ENCODE measurements around the gene REEP1.

REEP1 gene, protein sequence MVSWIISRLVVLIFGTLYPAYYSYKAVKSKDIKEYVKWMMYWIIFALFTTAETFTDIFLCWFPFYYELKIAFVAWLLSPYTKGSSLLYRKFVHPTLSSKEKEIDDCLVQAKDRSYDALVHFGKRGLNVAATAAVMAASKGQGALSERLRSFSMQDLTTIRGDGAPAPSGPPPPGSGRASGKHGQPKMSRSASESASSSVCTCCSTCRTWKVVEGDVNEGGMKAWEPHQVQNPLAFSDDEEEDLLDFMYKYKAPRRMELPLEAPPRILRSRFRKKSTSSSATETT

DNA sequence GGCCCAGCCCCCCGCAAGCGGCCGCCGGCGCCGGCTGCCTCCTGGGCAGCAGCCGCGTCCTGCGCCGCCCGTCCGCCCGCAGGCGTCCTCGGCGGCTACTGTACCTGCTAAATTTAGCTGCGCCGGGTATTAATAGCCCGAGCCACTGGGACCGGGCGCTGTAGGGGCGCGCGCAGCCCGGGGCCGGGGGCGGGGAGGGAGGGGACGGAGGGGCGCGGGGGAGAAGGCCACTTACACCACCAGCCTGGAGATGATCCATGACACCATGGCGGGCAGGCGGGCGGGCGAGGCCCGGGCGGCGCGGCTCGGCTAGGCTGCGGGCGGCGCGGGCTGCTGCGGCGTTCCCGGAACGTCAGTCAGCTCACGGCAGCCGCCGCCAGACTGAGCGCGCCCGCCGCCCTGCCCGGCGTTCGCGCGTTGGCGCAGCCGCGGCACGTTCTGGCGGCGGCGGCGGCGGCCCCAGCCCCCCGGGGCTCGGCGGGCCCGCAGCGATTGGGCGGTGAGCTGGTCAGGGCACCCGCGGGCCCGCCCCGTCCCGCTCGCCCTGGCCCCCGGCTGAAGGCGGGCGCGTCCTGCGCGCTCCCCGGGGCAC, at the start of gene REEP1:
TSS of gene REEP1 (minus strand) at position 383 of the 592 bp plus-strand sequence. CDS start at position 267, 116 bp downstream.
- DNase-seq (ENCODE audit: low read depth in 2 of 2) = no peak

DNA sequence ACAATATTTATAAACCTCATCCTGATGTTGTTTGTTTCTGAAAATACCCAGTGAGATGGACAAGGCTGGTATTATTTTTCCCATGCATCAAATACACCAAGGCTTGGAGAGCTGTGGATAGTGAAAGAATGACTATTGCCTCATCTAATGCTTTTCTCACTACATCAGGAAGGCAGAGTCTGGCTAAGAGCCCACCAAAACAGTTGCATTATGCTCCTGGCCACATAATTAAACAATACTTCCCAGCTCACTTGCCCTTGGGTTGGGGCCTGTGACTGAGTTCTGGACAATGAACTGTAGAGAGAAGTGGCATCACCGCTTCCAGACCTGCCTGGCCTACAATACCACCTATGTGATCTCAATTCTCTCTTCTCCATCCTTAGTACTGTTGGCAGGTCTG, 46.4 kb upstream of the REEP1 start:
- DNase-seq (ENCODE audit: low read depth in 2 of 2) = no peak

DNA sequence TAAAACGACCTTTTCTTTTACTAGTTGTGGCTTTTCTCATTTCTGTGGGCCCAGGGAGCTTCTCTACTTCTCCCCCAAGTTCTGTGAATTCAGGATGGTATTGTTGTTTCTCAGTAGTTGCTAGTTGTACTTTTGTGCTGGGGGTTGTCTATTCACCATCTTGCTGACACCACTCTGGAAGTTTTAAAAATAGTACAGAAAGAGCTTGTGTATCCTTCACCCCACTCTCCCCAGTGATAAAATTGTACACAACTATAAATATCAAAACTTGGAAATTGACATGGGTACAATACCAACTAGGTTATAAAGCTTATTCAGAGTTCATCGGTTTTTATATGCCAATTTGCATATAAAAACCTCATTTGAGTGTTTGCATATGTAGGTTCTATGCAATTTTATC, 45.3 kb upstream of the REEP1 start:
- DNase-seq (ENCODE audit: low read depth in 2 of 2) = no peak

DNA sequence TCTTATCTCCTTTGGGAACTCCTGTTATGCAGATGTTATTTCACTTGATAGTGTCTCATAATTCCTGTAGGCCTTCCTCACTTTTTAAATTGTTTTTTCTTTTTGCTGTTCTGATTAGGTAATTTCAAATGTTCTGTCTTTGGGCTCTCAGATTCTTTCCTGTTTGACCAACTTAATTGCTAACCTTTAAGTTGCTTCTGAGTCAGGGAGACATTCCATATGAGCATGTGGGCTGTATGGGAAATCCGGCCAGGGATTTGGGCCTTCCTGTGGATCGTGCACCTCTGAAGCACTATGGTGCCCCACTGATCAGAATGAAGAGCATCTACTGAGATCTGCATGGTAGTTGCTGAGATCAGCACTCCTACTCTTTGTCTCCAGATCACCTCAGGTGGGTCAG, 44.7 kb upstream of the REEP1 start:
- no peak for DNase-seq (ENCODE audit: low read depth in 2 of 2)

DNA sequence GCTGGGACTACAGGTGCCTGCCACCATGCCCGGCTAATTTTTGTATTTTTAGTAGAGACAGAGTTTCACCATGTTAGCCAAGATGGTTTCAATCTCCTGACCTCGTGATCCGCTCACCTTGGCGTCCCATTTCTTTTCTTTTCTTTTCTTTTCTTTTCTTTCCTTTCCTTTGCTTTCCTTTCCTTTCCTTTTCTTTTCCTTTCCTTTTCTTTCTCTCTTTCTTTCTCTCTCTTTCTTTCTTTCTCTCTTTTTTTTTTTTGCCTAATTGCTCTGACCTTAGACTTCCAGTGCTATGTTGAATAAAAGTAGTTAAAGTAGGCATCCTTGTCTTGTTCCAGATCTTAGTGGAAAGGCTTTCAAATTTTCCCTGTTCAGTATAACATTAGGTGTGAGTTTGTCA, 41.0 kb upstream of the REEP1 start:
- DNase-seq (ENCODE audit: low read depth in 2 of 2) = no peak

DNA sequence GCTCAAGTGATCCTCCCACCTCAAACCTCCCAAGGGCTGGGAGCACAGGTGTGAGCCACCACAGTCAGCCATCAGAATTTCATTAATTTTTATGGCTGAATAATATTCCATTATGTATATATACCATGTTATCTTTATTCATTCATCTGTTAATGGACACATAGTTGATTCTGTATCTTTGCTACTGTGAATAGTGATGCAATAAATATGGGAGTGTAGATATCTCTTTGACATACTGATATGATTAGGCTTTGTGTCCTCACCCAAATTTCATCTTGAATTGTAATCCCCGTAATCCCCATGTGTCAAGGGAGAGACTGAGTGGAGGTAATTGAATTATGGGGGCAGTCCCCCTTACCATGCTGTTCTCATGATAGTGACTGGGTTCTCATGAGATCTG, 38.2 kb upstream of the REEP1 start:
- no peak for DNase-seq (ENCODE audit: low read depth in 2 of 2)

DNA sequence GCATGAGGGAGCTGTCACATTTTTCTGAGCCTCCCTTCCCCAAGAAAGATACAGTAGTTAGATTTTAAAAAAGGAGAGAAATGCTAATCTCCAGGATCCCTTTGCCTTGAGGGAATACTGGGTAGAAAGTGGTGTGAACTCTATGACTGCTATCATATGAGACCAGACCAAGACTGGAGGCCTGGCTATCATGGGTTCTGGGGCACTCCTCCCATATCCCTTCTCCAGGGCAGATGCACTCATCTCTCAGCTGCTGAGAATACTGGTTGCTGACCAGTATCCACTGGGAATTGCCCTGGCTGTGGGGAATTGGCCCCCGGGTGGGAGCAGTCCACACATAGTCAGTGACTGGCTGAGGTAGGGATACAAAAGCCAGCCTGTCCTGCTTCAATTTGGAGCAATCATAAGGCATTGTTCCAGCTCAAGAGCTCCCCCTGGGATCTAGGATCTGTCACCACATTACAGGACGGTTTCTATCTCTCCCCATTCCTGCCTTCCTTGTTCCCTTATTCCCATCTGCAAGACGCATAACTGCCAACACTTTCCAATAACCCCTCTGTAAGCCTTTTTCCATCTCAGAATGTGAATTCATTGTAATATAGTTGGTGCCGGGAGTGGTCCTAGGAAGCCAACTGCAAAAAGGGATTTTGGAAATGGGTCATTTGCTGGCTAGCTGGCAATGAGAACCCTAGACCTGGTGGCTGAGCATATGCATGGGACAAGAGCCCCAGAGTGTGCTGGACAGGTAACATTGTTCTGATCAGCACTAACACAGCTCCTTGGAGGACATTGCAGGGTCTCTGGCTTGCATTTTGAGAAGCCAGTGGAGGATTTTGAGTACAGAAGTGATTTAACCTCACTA, 35.4 kb upstream of the REEP1 start:
- no peak for DNase-seq (ENCODE audit: low read depth in 2 of 2)

DNA sequence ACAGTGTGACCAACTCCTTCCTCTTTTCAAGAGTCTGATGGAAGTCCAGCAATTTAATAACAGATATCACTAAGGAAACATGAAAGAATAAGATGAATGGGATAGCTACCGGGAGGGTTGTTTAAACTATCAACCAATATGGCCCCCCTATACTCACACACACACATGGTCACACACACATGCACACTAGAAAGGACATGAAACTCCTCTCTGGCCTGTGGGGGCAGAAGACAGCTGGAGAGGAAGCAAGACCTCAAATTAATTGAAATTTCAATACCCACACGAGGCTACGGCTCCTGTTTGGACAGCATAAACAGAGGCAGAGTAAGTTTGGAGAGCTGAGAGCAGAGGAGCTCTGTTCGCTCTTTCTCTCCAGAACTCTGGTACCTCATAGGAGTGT, 34.7 kb upstream of the REEP1 start:
- no peak for DNase-seq (ENCODE audit: low read depth in 2 of 2)

DNA sequence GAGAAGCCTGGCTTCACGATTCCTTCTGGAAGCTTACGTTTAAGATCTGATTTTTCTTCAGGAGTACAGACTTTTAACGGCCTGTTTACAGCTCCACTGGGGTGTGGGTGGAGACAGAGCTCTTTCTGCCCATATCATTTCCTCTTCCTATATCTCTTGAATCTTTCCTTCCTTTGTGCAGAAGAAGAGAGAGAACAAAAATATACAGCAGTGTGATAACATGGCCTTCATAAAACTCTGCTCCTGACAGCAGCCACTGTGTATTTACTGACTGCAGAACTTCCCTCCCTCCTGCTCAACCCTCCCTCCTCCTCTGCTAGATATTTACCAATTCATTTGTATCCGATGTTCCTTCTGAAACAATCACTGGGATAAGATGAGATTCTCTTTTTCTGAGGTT, 34.1 kb upstream of the REEP1 start:
- DNase-seq (ENCODE audit: low read depth in 2 of 2) = no peak

DNA sequence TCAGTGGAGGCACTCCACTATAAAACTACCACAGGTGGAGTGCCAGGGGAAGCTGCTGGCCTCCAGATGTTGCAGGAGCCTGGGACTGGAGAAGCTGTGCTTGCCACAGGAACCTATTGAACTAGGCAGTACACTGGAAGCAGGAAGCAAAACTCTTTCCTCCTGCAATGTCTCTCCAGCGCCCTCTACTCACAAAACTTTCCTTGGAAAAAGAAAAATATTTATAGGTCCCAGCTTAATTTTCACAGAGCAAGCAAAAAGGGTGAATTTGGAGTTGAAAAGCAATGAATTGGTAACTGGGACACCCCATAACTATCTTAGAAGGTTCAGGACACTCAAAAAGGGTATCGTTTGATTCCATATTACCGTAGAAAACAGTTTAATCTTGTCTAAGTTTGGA, 33.2 kb upstream of the REEP1 start:
- no peak for DNase-seq (ENCODE audit: low read depth in 2 of 2)

DNA sequence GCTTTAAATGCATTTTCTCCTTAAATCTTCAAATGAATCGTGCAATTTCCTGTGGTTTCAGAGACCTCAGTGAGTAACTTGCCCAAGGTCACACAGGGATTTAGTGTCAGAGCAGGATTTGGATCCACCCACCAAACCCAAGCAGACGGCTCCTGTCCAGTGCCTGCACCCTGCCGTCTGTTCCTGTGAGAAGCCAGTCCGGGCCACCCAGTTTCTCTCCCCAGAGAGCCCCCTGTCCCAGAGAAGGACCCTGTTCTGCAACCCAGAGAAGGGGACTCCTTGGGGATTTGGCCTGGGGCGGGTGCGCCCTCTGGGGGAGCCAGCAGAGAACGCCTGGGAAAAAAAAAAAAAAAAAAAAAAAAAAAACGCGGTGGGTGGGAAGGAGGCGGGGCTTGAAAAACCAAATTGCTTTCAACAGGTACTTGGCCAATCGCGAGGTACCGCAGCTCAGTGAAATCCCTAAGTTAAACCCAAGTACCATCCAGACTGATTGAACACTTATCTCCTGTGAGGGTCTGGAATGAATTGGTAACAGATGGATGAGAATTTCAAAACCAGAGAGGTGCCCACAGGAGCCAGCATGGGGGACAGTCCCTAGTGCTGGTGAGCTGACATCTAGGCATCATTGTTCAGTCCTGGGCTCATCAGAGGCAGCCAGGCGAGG, 30.9 kb upstream of the REEP1 start:
- no peak for DNase-seq (ENCODE audit: low read depth in 2 of 2)

DNA sequence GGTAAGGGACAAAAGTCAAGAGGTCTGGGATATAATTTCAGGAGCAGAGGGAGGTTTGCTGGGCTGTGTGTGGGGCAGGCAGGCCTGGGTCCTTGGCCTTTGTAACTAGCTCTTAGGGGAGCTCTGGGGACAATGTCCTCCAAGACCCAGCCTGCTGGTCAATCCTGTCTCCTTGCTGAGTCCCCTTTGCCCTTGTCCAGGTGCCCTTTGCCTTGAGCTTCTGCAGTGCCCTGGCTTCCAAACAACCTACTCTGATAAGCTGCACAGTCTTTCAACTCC, 30.0 kb upstream of the REEP1 start:
- no peak for DNase-seq (ENCODE audit: low read depth in 2 of 2)

DNA sequence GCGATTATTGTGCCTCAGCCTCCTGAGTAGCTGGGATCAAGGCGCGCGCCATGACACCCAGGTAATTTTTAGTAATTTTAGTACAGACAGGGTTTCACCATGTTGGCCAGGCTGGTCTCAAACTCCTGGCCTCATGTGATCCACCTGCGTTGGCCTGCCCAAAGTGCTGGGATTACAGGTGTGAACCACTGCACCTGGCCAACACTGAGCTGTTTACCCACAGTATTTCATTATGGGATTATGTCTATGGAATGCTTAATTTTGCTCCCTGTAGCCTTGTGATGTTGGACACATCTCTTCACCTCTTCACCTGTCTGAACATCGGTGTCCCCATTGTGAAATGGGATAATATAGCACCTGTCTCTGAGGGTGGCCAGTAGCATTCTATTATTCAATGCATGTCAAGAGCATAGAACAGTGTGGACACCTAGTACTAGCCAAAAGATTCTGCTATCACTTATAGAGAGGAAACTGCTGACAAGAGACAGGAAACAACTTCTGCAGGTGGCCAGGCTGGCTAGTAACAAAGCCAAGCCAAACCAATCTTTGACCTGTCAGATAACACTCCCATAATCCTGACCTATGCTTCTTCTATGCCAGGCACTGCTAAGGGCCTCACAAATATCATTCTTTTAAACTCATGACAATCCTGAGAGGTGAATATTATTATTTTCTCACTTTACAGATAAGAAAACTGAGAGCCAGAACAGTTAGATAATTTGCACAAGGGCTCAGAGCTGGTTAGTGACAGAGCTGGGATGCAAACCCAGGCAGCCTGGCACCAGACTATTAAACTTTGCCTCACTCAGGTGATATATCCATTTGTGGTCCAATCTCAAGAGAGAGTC, 29.4 kb upstream of the REEP1 start:
- DNase-seq (ENCODE audit: low read depth in 2 of 2) = no peak

DNA sequence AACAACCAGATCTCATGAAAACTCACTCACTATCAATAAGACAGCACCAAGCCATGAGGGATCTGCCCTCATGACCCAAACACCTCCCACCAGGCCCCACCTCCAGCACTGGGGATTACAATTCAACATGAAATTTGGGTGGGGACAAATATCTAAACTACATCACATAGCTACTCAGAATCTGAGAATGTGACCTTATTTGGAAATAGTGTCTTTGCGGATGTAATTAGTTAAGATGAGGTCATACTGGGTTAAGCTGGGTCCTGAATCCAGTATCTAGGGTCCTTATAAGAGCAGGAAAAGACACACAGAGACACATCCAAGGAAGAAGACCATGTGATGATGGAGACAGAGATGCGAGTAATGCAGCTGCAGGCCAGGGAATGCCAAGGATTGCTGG, 27.5 kb upstream of the REEP1 start:
- no peak for DNase-seq (ENCODE audit: low read depth in 2 of 2)

DNA sequence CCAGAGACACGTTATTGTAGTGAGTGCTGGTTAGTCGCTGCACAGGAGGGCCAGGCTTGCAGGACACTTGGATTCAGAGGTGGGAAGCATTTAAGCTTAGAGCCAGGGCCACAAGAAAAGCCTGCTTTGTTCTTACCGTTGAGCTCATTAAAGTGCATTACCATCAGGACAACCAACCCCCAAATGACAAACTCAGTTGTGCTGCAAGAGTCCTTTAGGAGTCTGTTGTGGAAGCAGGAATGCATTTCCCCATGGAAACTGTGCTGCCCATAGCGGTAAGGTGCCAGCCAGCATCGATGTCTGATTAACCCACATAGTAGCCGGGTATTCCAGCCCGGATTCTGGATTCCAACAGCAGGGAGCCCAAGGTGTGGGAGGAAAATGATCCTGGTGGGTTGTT, 23.4 kb upstream of the REEP1 start:
- no peak for DNase-seq (ENCODE audit: low read depth in 2 of 2)

DNA sequence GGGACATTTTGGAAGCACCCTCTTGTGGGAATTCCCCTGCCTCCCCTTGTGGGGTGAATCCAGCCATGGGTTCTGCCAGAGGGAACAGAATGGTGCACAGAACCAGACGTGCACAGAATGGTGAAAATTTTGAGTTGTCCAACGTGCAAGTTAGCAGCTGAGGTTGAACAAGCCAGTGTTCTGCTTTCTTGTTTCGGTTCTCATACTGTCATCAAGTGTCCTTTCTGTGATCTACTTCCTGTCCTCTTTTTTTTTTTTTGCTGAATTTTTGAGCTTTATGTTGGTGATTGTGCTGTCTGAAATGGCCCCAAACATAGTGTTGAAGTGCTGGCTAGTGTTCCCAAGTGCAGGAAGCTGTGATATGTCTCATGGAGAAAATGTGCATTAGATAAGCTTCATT, 21.5 kb upstream of the REEP1 start:
- no peak for DNase-seq (ENCODE audit: low read depth in 2 of 2)

DNA sequence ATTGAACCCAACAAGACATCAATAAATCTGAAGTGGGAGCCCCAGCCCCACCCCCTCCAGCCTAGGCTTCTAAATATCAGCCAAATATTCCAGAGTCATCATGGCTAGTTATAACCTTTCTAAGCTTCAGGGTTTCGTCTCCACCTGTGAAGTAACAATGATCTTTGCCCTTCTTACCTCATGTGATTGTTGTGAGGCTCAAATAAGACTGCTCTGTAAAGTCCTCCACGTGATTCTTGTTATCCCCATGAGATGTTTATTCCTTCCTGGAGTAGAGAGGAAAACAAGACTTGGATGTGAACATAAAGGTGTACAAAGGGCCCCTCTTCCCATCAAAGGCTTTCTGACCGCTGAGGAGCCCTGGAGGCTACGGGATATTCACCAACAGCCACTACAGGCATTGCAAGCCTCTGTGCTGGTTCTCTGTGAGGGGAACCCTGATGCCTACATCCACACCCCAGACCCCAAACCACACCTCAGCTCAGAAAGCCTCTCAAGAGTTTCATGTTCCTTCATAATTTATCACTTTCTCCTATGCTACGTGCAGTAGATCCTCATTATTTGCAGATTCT, 20.1 kb upstream of the REEP1 start:
- no peak for DNase-seq (ENCODE audit: low read depth in 2 of 2)

DNA sequence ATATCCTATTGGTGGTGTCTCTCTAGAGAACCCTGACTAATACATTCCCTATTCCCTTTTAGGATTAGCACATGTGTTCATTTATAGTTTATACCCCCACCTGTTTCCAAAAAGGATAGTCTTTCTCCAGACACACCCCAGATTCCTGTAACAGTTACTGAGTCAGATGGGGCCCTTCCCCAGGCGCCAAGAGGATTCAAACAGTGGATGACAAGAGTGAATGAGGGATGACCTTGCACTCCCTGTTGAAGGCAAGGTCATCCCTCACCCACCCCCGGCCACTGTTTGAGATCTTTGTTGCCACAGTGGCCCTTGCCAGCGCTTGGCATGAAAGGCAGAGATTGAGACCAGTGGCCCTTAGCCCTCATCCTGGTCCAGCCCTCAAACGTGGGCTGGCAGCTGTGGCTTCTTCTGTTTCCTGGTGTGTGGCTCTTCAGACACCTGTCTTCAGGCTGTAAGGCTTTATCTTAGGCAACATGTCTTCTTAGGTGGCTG, 15.3 kb upstream of the REEP1 start:
- no peak for DNase-seq (ENCODE audit: low read depth in 2 of 2)

DNA sequence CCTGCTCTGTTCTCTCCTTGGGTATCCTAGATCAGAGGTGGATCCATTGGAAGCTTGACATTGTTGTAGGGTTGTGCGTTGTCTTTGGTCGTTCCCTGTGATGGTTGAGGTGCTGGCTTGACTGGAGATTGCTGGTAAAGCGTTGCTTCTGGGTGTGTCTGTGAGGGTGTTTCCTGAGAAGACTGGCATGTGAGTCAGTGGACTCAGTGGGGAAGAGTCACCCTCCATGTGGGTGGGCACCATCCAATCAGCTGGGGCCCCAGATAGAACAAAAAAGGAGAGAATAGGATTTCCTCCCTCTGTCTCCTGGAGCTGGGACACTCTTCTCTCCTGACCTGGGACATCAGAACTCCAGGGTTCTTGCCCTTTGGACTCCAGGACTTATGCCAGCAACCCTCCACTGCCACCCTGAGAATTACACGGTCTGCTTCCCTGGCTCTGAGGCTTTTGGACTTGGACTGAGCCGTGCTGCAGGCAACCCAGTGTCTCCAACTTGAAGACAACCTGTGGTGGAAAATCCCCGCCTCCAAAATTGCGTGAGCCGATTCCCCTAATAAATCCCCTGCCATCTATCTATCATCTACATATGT, 14.8 kb upstream of the REEP1 start:
- DNase-seq (ENCODE audit: low read depth in 2 of 2) = no peak

DNA sequence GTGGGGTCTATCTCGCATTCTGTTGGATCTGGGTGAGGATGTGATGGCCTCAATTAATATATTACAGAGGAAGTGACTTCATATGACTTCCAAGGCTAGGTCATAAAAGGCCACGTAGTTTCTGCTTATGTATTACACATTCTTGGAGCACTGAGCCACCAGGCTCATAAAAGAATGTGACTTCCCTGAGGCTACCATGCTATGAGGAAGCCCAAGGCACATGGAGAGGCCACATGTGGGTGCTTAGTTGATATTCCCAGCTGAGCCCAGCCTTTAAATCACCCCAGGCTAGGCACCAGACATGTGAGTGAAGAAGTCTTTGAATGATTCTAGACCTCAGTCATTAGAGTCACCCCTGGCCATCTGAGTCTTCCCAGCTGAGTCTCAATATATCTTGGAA, 13.3 kb upstream of the REEP1 start:
- DNase-seq (ENCODE audit: low read depth in 2 of 2) = no peak

DNA sequence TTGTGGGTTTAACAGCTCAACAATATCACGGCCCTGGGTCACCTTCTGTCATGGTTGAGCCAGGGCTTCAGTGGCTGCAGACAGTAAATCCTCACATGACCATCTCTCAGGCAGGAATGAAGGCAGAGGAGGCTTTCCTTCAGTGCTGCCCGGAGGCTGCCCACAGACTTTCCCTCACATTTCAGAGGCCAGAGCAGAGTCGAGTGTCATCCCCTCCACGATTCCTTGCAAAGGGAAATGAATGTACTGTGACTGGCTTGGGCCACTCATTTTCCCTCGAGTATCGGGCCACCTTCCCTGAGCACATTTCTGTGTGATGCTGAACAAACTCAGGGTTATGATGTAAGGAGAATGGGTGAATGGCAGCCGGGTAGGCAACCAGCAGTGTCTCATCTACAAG, 10.0 kb upstream of the REEP1 start:
- no peak for DNase-seq (ENCODE audit: low read depth in 2 of 2)

Data from stimulated activated CD8-positive, alpha-beta memory T cell treated with anti-CD3 and anti-CD28 coated beads, Interleukin-7, amount 100 ng/mL, for 4 hours (primary cell).